ENCODE measurements around the gene SUPT3H. TPM values are rescaled to one million over a fixed set of nuclear protein-coding genes. Genes with fewer than 3 reads are reported as not detected.
A peak's percentile ranks its signal among the peaks of the same experiment; 100 is the strongest.

SUPT3H gene
- total RNA-seq, 1 donor from 2014 or later: 14.8 TPM

GRCh38 chr6:45138765-45139164 lies 239.0 kb downstream of the SUPT3H start:
- Mint-ChIP-seq H3K27ac (no peak overlapping the region), H3K36me3 (ENCODE audit: low read depth) (peaks cover 63% of the 10 kb centered on the region), H3K4me1 (ENCODE audit: low read depth) (peaks cover 6% of the 10 kb centered on the region), H3K4me3 (ENCODE audit: low read depth) (no peak overlapping the region), H3K27me3 (ENCODE audit: low read depth) (no peaks in the 10 kb centered on the region), H3K9me3 (peaks cover 59% of the 10 kb centered on the region)
- DNase-seq (ENCODE audit: low spot score): no peak
- intact Hi-C loops (cut with micrococcal nuclease): no loop called here

GRCh38 chr6:45136495-45136894 lies 241.2 kb downstream of the SUPT3H start:
- intact Hi-C loops (cut with micrococcal nuclease): no loop called here
- DNase-seq (ENCODE audit: low spot score): no peak
- Mint-ChIP-seq H3K4me1 (ENCODE audit: low read depth) (peaks cover 4% of the 10 kb centered on the region), H3K36me3 (ENCODE audit: low read depth) (peaks cover 49% of the 10 kb centered on the region), H3K27me3 (ENCODE audit: low read depth) (no peaks in the 10 kb centered on the region), H3K27ac (no peak overlapping the region), H3K4me3 (ENCODE audit: low read depth) (no peak overlapping the region), H3K9me3 (peaks cover 43% of the 10 kb centered on the region)

- peaks cover 29% of the 10 kb centered on the region for H3K9me3 Mint-ChIP-seq
- peaks cover 2% of the 10 kb centered on the region for H3K4me1 Mint-ChIP-seq (ENCODE audit: low read depth)
- H3K27me3 Mint-ChIP-seq (ENCODE audit: low read depth): no peaks in the 10 kb centered on the region
- no peak for DNase-seq (ENCODE audit: low spot score)
- no peak overlapping the region for H3K4me3 Mint-ChIP-seq (ENCODE audit: low read depth)
- H3K27ac Mint-ChIP-seq: no peak overlapping the region
- intact Hi-C loops (cut with micrococcal nuclease): no loop called here
- peaks cover 35% of the 10 kb centered on the region for H3K36me3 Mint-ChIP-seq (ENCODE audit: low read depth)
Measured at GRCh38 chr6:45132658-45133294, 245.0 kb downstream of the SUPT3H start.

GRCh38 chr6:45132059-45132458 lies 245.7 kb downstream of the SUPT3H start:
- H3K4me3 Mint-ChIP-seq (ENCODE audit: low read depth): no peak overlapping the region
- H3K27me3 Mint-ChIP-seq (ENCODE audit: low read depth): no peaks in the 10 kb centered on the region
- no peak for DNase-seq (ENCODE audit: low spot score)
- peaks cover 31% of the 10 kb centered on the region for H3K36me3 Mint-ChIP-seq (ENCODE audit: low read depth)
- H3K4me1 Mint-ChIP-seq (ENCODE audit: low read depth): peaks cover 4% of the 10 kb centered on the region
- no peak overlapping the region for H3K27ac Mint-ChIP-seq
- intact Hi-C loops (cut with micrococcal nuclease): no loop called here
- peaks cover 22% of the 10 kb centered on the region for H3K9me3 Mint-ChIP-seq

- H3K27me3 Mint-ChIP-seq (ENCODE audit: low read depth): no peaks in the 10 kb centered on the region
- intact Hi-C loops (cut with micrococcal nuclease): no loop called here
Measured at GRCh38 chr6:45129051-45129450, 248.7 kb downstream of the SUPT3H start.

GRCh38 chr6:45127185-45127584 lies 250.5 kb downstream of the SUPT3H start:
- H3K27ac Mint-ChIP-seq: no peak overlapping the region
- H3K36me3 Mint-ChIP-seq (ENCODE audit: low read depth): no peaks in the 10 kb centered on the region

More at GRCh38 chr6:45129051-45129450, 248.7 kb downstream of the SUPT3H start:
- Mint-ChIP-seq H3K36me3 (ENCODE audit: low read depth) (peaks cover 5% of the 10 kb centered on the region), H3K4me1 (ENCODE audit: low read depth) (peaks cover 6% of the 10 kb centered on the region), H3K4me3 (ENCODE audit: low read depth) (no peak overlapping the region), H3K9me3 (no peaks in the 10 kb centered on the region), H3K27ac (no peak overlapping the region)
- no peak for DNase-seq (ENCODE audit: low spot score)

GRCh38 chr6:45126033-45126432 lies 251.7 kb downstream of the SUPT3H start:
- no peak for DNase-seq (ENCODE audit: low spot score)
- H3K27me3 Mint-ChIP-seq (ENCODE audit: low read depth): no peaks in the 10 kb centered on the region
- intact Hi-C loops (cut with micrococcal nuclease): no loop called here
- H3K27ac Mint-ChIP-seq: no peak overlapping the region
- no peak overlapping the region for H3K4me3 Mint-ChIP-seq (ENCODE audit: low read depth)
- no peaks in the 10 kb centered on the region for H3K9me3 Mint-ChIP-seq
- peaks cover 4% of the 10 kb centered on the region for H3K4me1 Mint-ChIP-seq (ENCODE audit: low read depth)
- H3K36me3 Mint-ChIP-seq (ENCODE audit: low read depth): no peaks in the 10 kb centered on the region

More at GRCh38 chr6:45127185-45127584, 250.5 kb downstream of the SUPT3H start:
- H3K27me3 Mint-ChIP-seq (ENCODE audit: low read depth): no peaks in the 10 kb centered on the region
- H3K9me3 Mint-ChIP-seq: no peaks in the 10 kb centered on the region
- peaks cover 4% of the 10 kb centered on the region for H3K4me1 Mint-ChIP-seq (ENCODE audit: low read depth)
- intact Hi-C loops (cut with micrococcal nuclease): no loop called here
- no peak for DNase-seq (ENCODE audit: low spot score)
- no peak overlapping the region for H3K4me3 Mint-ChIP-seq (ENCODE audit: low read depth)

- Mint-ChIP-seq H3K9me3 (no peaks in the 10 kb centered on the region), H3K27me3 (ENCODE audit: low read depth) (no peaks in the 10 kb centered on the region), H3K36me3 (ENCODE audit: low read depth) (no peaks in the 10 kb centered on the region), H3K4me3 (ENCODE audit: low read depth) (no peak overlapping the region), H3K4me1 (ENCODE audit: low read depth) (peaks cover 5% of the 10 kb centered on the region), H3K27ac (no peak overlapping the region)
- intact Hi-C loops (cut with micrococcal nuclease): no loop called here
- no peak for DNase-seq (ENCODE audit: low spot score)
Measured at GRCh38 chr6:45123023-45123422, 254.7 kb downstream of the SUPT3H start.

- no peaks in the 10 kb centered on the region for H3K27me3 Mint-ChIP-seq (ENCODE audit: low read depth)
- peaks cover 25% of the 10 kb centered on the region for H3K4me1 Mint-ChIP-seq (ENCODE audit: low read depth)
- H3K27ac Mint-ChIP-seq: no peak overlapping the region
- no peak overlapping the region for H3K4me3 Mint-ChIP-seq (ENCODE audit: low read depth)
- no peaks in the 10 kb centered on the region for H3K36me3 Mint-ChIP-seq (ENCODE audit: low read depth)
- H3K9me3 Mint-ChIP-seq: no peaks in the 10 kb centered on the region
- no peak for DNase-seq (ENCODE audit: low spot score)
- intact Hi-C loops (cut with micrococcal nuclease): loop anchor here (5.0 kb wide), 3 partner anchors 89 to 594 kb away; partner anchors contain the start of gene SUPT3H
Measured at GRCh38 chr6:45118754-45119153, 259.0 kb downstream of the SUPT3H start.

- intact Hi-C loops (cut with micrococcal nuclease): loop anchor here (1.0 to 5.0 kb wide), 6 partner anchors 47 to 595 kb away; partner anchors contain the start of gene SUPT3H
- H3K27ac Mint-ChIP-seq: peak overlapping the region; percentile 34
Measured at GRCh38 chr6:45116714-45117410, 260.9 kb downstream of the SUPT3H start.

GRCh38 chr6:45115696-45116095 lies 262.0 kb downstream of the SUPT3H start:
- Mint-ChIP-seq H3K27me3 (ENCODE audit: low read depth) (no peaks in the 10 kb centered on the region), H3K9me3 (no peaks in the 10 kb centered on the region), H3K4me3 (ENCODE audit: low read depth) (no peak overlapping the region), H3K36me3 (ENCODE audit: low read depth) (no peaks in the 10 kb centered on the region), H3K27ac (no peak overlapping the region), H3K4me1 (ENCODE audit: low read depth) (peaks cover 27% of the 10 kb centered on the region)
- DNase-seq (ENCODE audit: low spot score): no peak
- intact Hi-C loops (cut with micrococcal nuclease): loop anchor here (1.0 to 5.0 kb wide), 6 partner anchors 49 to 597 kb away; partner anchors contain the start of gene SUPT3H

More at GRCh38 chr6:45116714-45117410, 260.9 kb downstream of the SUPT3H start:
- Mint-ChIP-seq H3K36me3 (ENCODE audit: low read depth) (no peaks in the 10 kb centered on the region), H3K4me1 (ENCODE audit: low read depth) (peaks cover 27% of the 10 kb centered on the region), H3K4me3 (ENCODE audit: low read depth) (no peak overlapping the region), H3K27me3 (ENCODE audit: low read depth) (no peaks in the 10 kb centered on the region), H3K9me3 (no peaks in the 10 kb centered on the region)
- DNase-seq (ENCODE audit: low spot score): no peak

- H3K4me3 Mint-ChIP-seq (ENCODE audit: low read depth): no peak overlapping the region
- H3K27ac Mint-ChIP-seq: no peak overlapping the region
- H3K4me1 Mint-ChIP-seq (ENCODE audit: low read depth): peaks cover 40% of the 10 kb centered on the region
- H3K9me3 Mint-ChIP-seq: no peaks in the 10 kb centered on the region
- no peaks in the 10 kb centered on the region for H3K27me3 Mint-ChIP-seq (ENCODE audit: low read depth)
- no peaks in the 10 kb centered on the region for H3K36me3 Mint-ChIP-seq (ENCODE audit: low read depth)
- intact Hi-C loops (cut with micrococcal nuclease): no loop called here
- no peak for DNase-seq (ENCODE audit: low spot score)
Measured at GRCh38 chr6:45112711-45113110, 265.0 kb downstream of the SUPT3H start.

- H3K36me3 Mint-ChIP-seq (ENCODE audit: low read depth): no peaks in the 10 kb centered on the region
- no peak overlapping the region for H3K27ac Mint-ChIP-seq
- no peaks in the 10 kb centered on the region for H3K9me3 Mint-ChIP-seq
- no peak overlapping the region for H3K4me3 Mint-ChIP-seq (ENCODE audit: low read depth)
- DNase-seq (ENCODE audit: low spot score): no peak
- intact Hi-C loops (cut with micrococcal nuclease): no loop called here
- H3K27me3 Mint-ChIP-seq (ENCODE audit: low read depth): no peaks in the 10 kb centered on the region
- H3K4me1 Mint-ChIP-seq (ENCODE audit: low read depth): peaks cover 17% of the 10 kb centered on the region
Measured at GRCh38 chr6:45109551-45109950, 268.2 kb downstream of the SUPT3H start.
